GM06990 (cell line): ENCODE results near the gene RNASE13.
"Not testable (repeated sequence)": the region's sequence is repeated elsewhere in the genome, so short reads cannot be mapped to it uniquely, and the experiment has no call there.

ENCODE experiments used
- DNase-seq: peaks from one replicate; pipeline ENCODE4 v3.0.0-alpha.2; 2011; ENCODE audit not compliant: insufficient read length; ENCODE audit errors: extremely low read depth
- H3K27me3 ChIP-seq: replicated peaks from 2 replicates; pipeline ENCODE4 v1.6.0; 2011; ENCODE audit warnings: low read length; ENCODE audit not compliant: control insufficient read depth, insufficient read depth
- H3K36me3 ChIP-seq: 2 replicates; pipeline ENCODE4 v1.5.1; 2011; ENCODE audit warnings: low read length; ENCODE audit not compliant: control insufficient read depth, insufficient read depth
- H3K4me3 ChIP-seq: replicated peaks from 2 replicates; pipeline ENCODE4 v1.5.1; 2011; ENCODE audit warnings: low read depth, mild to moderate bottlenecking, control low read depth, low read length
- CTCF ChIP-seq: IDR thresholded peaks from 2 replicates; pipeline ENCODE4 v1.5.1; 2011; ENCODE audit warnings: low read length, control low read depth, mild to moderate bottlenecking, inconsistent platforms; ENCODE audit not compliant: insufficient read depth, poor library complexity, severe bottlenecking

The RNASE13 gene

GRCh38 chr14:20996521-20996920 lies 38.1 kb downstream of the RNASE13 start:
- no peak for TF ChIP-seq CTCF
- no peak overlapping the region for H3K4me3 ChIP-seq
- no peaks in the 10 kb centered on the region for H3K27me3 ChIP-seq
- no peak for DNase-seq
- H3K36me3 ChIP-seq = peaks cover 20% of the 10 kb centered on the region

GRCh38 chr14:20989787-20990600 lies 44.6 kb downstream of the RNASE13 start, which contains the start of gene METTL17:
Gene METTL17, plus strand, starts transcription at chr14:20989980. Its CDS starts 23 bp downstream, at chr14:20990003.
- Histone ChIP-seq H3K27me3 (no peaks in the 10 kb centered on the region), H3K36me3 (peaks cover 13% of the 10 kb centered on the region), H3K4me3 (peak within 1 kb of the TSS; percentile 94)
- DNase-seq = peak; percentile 87
- TF ChIP-seq CTCF = peak; percentile 61

- peaks cover 9% of the 10 kb centered on the region for H3K36me3 ChIP-seq
- no peak for DNase-seq
- H3K4me3 ChIP-seq = peak overlapping the region; percentile 94
- TF ChIP-seq CTCF = no peak
- no peaks in the 10 kb centered on the region for H3K27me3 ChIP-seq
Measured at GRCh38 chr14:20989471-20989786, 45.2 kb downstream of the RNASE13 start.

GRCh38 chr14:20988717-20989470 lies 45.7 kb downstream of the RNASE13 start:
- H3K27me3 ChIP-seq = no peaks in the 10 kb centered on the region
- peak overlapping the region; percentile 94 for H3K4me3 ChIP-seq
- no peak for DNase-seq
- H3K36me3 ChIP-seq = peaks cover 4% of the 10 kb centered on the region
- TF ChIP-seq CTCF = no peak

- no peak for DNase-seq
Measured at GRCh38 chr14:20986811-20987210, 47.8 kb downstream of the RNASE13 start.

GRCh38 chr14:20985650-20986049 lies 49.0 kb downstream of the RNASE13 start:
- not testable (repeated sequence) for H3K4me3 ChIP-seq, DNase-seq, H3K36me3 ChIP-seq, H3K27me3 ChIP-seq

More at GRCh38 chr14:20986811-20987210, 47.8 kb downstream of the RNASE13 start:
- H3K27me3 ChIP-seq = no peaks in the 10 kb centered on the region
- H3K36me3 ChIP-seq = no peaks in the 10 kb centered on the region
- no peak overlapping the region for H3K4me3 ChIP-seq
- TF ChIP-seq CTCF = no peak
